ENCODE measurements around the gene ZSCAN30. TPM values are rescaled to one million over a fixed set of nuclear protein-coding genes. Genes with fewer than 3 reads are reported as not detected.

ZSCAN30 gene
- total and polyA plus RNA-seq, 9 of the 15 experiments (the other 6 are each of a cell fraction or from before 2014, with no cell fraction given): 4.6 to 13.6 (median 10.8) TPM

DNA sequence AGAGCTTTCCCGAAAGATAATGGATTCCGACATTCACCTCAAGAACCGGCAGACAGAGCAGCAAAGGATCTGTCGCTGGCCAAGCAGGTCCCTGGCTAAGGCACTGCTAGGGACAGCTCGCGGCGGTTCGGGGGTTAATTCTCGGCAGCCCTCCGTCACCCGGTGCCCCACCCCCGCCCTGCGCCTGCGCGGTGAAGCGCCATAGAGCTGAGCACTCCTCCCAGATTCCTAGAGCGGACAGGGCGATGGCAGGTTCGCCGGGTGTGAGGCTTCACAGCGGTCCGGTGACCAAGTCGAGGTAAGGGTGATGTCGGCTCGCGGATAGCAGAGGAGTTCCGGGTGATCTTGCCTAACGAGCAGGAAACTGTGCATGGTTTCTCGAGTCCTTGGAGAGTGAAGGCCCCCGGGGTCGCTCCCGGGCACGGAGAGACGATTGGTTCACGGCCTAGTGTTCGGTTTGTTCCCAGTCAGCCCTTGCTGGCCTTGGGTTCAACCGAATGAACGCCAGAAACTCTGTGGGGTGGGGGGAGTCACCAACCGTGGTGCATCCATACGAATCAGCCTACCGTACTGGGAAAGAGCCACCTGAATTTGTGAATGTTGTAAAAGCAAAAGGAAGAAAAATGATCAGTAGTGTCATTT, at the start of gene ZSCAN30 (continued):
- no peak for TF ChIP-seq RBM34 (IDR thresholded peaks at IDR 0.05; ENCODE audit: borderline replicate concordance, insufficient read depth, low read length)
- TF ChIP-seq POLR2B (IDR thresholded peaks at IDR 0.05; ENCODE audit: low read depth, partially characterized antibody): peak; percentile 95
- TF ChIP-seq EGR1 (conservative IDR thresholded peaks at IDR 0.05): peak; percentile 87
- peak; percentile 77 for TF ChIP-seq JUN (IDR thresholded peaks at IDR 0.05; ENCODE audit: borderline replicate concordance, low read depth, low read length)
- TF ChIP-seq JUN (CRISPR knock-in tag; IDR thresholded peaks at IDR 0.05; ENCODE audit: borderline replicate concordance): 0 out of 2 replicates have a peak, but pooled peaks have one; percentile 87
- TF ChIP-seq, protein P1, sequence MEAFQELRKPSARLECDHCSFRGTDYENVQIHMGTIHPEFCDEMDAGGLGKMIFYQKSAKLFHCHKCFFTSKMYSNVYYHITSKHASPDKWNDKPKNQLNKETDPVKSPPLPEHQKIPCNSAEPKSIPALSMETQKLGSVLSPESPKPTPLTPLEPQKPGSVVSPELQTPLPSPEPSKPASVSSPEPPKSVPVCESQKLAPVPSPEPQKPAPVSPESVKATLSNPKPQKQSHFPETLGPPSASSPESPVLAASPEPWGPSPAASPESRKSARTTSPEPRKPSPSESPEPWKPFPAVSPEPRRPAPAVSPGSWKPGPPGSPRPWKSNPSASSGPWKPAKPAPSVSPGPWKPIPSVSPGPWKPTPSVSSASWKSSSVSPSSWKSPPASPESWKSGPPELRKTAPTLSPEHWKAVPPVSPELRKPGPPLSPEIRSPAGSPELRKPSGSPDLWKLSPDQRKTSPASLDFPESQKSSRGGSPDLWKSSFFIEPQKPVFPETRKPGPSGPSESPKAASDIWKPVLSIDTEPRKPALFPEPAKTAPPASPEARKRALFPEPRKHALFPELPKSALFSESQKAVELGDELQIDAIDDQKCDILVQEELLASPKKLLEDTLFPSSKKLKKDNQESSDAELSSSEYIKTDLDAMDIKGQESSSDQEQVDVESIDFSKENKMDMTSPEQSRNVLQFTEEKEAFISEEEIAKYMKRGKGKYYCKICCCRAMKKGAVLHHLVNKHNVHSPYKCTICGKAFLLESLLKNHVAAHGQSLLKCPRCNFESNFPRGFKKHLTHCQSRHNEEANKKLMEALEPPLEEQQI (IDR thresholded peaks at IDR 0.05): peak; percentile 96
- TF ChIP-seq, protein P2, sequence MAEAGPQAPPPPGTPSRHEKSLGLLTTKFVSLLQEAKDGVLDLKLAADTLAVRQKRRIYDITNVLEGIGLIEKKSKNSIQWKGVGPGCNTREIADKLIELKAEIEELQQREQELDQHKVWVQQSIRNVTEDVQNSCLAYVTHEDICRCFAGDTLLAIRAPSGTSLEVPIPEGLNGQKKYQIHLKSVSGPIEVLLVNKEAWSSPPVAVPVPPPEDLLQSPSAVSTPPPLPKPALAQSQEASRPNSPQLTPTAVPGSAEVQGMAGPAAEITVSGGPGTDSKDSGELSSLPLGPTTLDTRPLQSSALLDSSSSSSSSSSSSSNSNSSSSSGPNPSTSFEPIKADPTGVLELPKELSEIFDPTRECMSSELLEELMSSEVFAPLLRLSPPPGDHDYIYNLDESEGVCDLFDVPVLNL (CRISPR knock-in tag; IDR thresholded peaks at IDR 0.05; ENCODE audit: low read depth): no peak
- TF ChIP-seq ZNF408 (CRISPR knock-in tag; IDR thresholded peaks at IDR 0.05; ENCODE audit: low read depth): no peak
- TF ChIP-seq PTTG1 (tag; IDR thresholded peaks at IDR 0.05; ENCODE audit: low read depth): no peak
- TF ChIP-seq, protein P3, sequence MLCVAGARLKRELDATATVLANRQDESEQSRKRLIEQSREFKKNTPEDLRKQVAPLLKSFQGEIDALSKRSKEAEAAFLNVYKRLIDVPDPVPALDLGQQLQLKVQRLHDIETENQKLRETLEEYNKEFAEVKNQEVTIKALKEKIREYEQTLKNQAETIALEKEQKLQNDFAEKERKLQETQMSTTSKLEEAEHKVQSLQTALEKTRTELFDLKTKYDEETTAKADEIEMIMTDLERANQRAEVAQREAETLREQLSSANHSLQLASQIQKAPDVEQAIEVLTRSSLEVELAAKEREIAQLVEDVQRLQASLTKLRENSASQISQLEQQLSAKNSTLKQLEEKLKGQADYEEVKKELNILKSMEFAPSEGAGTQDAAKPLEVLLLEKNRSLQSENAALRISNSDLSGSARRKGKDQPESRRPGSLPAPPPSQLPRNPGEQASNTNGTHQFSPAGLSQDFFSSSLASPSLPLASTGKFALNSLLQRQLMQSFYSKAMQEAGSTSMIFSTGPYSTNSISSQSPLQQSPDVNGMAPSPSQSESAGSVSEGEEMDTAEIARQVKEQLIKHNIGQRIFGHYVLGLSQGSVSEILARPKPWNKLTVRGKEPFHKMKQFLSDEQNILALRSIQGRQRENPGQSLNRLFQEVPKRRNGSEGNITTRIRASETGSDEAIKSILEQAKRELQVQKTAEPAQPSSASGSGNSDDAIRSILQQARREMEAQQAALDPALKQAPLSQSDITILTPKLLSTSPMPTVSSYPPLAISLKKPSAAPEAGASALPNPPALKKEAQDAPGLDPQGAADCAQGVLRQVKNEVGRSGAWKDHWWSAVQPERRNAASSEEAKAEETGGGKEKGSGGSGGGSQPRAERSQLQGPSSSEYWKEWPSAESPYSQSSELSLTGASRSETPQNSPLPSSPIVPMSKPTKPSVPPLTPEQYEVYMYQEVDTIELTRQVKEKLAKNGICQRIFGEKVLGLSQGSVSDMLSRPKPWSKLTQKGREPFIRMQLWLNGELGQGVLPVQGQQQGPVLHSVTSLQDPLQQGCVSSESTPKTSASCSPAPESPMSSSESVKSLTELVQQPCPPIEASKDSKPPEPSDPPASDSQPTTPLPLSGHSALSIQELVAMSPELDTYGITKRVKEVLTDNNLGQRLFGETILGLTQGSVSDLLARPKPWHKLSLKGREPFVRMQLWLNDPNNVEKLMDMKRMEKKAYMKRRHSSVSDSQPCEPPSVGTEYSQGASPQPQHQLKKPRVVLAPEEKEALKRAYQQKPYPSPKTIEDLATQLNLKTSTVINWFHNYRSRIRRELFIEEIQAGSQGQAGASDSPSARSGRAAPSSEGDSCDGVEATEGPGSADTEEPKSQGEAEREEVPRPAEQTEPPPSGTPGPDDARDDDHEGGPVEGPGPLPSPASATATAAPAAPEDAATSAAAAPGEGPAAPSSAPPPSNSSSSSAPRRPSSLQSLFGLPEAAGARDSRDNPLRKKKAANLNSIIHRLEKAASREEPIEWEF (CRISPR knock-in tag; IDR thresholded peaks at IDR 0.05): no peak
- peak; percentile 76 for TF ChIP-seq HMGN3 (IDR thresholded peaks at IDR 0.05; ENCODE audit: borderline replicate concordance, extremely low read depth, insufficient read length, low read depth, low read length)
- TF ChIP-seq, protein P4, sequence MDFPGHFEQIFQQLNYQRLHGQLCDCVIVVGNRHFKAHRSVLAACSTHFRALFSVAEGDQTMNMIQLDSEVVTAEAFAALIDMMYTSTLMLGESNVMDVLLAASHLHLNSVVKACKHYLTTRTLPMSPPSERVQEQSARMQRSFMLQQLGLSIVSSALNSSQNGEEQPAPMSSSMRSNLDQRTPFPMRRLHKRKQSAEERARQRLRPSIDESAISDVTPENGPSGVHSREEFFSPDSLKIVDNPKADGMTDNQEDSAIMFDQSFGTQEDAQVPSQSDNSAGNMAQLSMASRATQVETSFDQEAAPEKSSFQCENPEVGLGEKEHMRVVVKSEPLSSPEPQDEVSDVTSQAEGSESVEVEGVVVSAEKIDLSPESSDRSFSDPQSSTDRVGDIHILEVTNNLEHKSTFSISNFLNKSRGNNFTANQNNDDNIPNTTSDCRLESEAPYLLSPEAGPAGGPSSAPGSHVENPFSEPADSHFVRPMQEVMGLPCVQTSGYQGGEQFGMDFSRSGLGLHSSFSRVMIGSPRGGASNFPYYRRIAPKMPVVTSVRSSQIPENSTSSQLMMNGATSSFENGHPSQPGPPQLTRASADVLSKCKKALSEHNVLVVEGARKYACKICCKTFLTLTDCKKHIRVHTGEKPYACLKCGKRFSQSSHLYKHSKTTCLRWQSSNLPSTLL (IDR thresholded peaks at IDR 0.05): peak; percentile 100
- no peak for TF ChIP-seq ZNF436 (CRISPR knock-in tag; IDR thresholded peaks at IDR 0.05)
- no peak for TF ChIP-seq NFE2L1 (tag; IDR thresholded peaks at IDR 0.05; ENCODE audit: borderline replicate concordance, low read depth)
- TF ChIP-seq EWSR1 (IDR thresholded peaks at IDR 0.05; ENCODE audit: borderline replicate concordance, low read depth, partially characterized antibody): no peak
- TF ChIP-seq, protein P5, sequence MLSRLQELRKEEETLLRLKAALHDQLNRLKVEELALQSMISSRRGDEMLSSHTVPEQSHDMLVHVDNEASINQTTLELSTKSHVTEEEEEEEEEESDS (CRISPR knock-in tag; IDR thresholded peaks at IDR 0.05): no peak

Measured in K562 (cell line).